HG02610 (cell line): ENCODE measurements around the gene HSPA12B.

Experiments used
- ATAC-seq: cut with Tn5 transposase; IDR thresholded peaks from one replicate; pipeline ENCODE4 v1.9.1; 2021; ENCODE audit warnings: mild to moderate bottlenecking, moderate library complexity; ENCODE audit not compliant: unreplicated experiment

HSPA12B gene

DNA sequence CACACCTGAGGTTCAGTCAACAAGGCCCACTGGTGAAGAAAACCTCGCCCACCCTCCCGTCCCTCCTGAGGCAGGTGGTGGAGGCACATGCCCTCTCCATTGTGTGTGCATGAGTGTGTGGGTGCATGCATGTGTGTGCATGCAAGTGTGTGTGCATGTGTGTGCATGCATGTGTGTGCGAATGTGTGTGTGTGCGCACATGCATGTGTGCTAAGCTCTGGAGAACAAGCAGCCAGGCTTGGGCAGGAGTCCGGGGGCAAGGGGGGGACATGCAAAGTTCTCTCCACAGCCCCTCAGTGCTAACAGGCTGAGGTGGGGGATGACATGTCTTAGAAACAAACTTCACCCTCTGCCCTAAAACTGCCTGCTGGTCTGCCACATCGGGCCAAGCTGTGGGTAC, 3.1 kb upstream of the HSPA12B start:
- ATAC-seq: no peak

DNA sequence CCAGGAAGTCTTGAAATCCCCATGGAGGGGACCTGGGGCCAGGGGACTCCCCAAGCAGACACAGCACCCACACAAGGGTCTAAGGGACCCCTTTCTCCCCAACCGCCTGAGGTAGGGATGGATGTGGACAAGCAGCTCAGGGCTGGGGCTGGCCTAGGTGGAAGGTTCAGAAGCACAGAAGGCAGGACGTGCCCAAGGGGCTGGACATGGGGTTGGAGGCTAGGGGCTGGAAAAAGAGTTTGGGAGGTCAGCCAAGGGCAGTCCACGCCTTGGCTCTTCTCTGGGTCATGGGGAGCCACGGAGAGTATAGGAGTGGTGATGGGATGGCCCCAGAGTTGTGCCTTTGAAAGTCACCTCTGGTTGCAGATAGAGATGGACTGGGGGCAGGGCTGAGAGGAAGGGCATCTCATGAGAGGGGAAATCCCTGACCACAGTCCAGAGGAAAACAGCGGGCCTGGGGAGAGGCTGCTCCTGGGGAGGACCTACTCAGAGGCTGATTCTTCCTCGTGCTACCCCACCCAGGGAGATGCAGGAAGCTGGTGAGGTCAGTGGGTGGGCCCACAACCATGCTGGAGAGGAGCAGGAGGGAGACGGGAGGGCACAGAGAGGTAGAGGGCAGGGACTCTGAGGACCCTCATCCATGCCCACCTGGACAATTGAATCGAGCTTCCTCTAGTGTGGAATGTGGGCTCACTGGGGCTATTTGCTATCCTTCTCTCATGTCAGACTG, 2.5 kb upstream of the HSPA12B start:
- ATAC-seq: no peak

DNA sequence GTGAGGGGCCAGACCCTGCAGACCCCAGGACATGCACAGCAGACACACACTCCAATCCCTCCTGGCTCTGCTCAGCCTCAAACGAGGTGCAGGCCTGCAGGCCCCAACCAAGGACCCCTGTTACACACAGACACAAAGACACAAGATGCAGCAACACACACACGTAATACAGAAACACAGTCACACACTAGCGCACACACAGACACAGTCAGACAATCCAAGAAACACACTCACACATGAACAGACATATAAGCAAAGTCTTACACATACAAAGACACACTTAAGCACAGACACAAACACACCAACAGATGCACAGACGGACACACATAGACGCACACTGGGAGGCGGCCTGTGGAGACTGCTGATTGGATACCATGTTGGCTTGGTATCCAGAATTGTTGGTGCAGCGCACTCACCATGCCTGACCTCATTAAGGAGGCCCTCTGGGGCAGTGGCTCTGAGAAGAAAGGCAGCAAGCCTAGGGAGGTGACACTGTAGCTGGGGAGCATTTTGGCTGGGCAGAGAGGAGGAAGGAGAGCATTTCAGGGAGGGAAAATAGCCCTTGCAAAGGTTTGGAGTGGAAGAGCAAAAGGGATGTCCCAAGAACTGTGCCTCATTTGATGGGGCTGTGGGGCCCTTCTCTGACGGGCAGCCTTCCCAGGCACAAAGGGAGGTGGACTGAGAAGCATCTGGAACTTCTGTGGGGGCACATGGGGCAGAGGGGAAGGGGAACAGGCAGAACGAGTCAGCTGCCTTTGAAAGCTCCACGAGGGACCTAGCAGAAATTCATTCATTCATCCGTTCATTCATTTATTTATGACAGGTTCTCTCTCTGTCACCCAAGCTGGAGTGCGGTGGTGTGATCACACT, 1.4 kb upstream of the HSPA12B start:
- ATAC-seq: no peak

DNA sequence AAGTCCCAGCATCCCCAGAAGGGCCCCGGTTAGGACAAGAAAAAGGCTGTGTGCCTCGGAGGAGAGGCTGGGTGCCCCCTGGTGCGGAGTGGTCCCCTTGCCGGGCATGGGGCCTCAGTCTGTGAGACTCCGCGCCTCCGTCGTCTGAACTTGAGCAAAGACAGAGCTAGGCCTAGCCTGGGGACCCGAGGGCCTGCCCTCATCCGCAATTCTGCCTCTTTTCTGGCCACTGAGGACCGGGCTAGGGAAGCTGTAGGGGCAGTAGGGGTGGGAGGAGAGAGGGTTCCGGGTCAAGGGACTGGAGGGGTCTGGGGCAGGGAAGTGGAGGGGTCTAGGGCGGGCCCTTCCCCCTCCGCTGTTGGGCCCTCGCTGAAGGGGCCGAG, 550 bp upstream of the HSPA12B start:
- ATAC-seq: no peak

DNA sequence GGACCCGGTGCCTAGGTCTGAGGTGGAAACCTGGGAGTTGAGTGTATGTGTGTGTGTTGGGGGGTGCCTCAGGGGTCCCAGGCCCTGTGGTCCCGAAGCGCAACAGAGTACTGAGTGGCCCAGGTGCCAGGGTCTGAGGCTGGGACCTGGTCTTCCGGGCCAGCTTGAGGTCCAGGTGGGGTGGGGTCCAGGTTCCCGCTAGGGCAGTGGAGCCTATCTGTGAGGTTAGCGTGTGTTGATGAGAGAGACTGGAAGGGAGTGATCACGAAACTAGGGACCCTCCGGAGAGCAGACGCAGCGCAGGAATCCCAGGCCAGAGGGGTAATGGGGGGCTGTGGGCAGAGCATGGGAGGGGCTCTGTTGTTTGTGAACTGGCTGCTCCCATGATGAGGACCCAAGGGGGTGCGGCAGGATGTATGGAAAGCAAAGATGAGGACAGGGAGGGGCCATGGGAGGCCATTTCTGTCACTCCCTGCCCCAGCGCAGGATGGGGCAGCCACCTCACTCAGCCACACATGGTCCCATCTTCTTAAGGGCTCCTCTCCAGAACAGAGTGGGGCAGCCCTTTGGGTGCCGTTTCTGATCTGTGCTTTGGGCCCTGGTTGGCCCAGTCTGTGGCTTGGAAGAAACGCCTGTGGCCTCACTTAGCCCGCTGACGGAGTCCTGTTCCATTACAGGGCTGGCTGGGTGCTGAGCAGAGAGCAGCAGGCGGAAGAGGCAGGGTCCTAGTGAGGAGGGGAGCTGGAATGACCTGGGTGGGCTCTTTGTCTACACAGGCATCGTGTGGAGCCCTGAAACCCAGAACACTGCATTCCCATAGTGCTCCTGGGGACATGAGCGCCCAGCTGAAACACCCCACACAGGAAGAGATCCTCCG, 872 bp downstream of the HSPA12B start:
- ATAC-seq: no peak

DNA sequence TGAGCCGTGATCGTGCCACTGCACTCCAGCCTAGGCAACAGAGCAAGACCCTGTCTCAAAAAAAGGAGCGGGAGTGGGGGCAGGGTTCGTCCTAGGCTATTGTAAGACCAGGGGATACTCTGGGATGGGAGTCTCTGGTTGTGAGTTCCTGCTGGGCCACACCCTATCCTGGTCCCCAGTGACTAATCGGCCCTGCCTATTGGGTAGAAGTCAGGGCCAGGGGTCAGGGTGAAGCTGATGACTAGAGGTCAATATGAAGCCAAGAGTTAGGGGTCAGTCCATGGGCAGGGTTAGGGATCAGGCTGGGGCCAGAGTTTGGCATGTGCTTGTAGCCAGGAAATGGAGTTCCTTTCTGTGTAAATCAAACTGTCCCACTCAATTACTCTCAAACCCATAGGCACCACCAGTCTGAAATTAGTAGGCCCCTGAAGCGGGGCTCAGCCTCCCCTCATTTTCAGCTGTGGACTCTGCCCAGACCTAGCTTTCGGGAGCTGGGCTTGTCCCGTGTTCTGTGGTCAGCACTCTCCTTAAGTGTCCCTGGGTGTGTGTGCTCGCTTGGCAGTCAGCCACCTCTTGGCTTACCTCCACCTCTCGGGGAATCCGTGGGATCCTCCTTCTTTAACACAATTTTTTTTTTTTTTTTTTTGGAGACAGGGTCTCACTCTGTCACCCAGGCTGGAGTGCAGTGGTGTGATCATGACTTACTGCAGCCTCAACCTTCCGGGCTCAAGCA, 1.8 kb downstream of the HSPA12B start:
- no peak for ATAC-seq

DNA sequence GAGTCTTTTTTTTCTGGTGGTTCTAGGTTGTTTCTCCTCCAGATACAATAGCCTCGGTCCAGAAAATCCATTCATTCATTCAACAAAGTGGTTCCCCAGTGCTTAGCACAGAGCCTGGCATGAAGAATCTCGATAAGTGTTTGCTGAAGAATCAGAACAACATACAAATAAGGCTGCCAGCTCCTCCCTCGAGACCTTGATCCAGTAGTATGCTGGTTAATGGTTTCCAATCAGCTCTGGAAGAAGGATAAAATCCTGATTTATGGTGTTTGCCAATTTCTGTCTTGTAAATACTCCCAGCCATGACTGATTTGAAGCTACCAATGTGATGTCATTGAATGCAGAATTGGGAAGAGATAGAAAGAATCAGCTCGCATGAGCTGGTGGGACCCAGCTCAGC, 3.3 kb downstream of the HSPA12B start:
- ATAC-seq: no peak

DNA sequence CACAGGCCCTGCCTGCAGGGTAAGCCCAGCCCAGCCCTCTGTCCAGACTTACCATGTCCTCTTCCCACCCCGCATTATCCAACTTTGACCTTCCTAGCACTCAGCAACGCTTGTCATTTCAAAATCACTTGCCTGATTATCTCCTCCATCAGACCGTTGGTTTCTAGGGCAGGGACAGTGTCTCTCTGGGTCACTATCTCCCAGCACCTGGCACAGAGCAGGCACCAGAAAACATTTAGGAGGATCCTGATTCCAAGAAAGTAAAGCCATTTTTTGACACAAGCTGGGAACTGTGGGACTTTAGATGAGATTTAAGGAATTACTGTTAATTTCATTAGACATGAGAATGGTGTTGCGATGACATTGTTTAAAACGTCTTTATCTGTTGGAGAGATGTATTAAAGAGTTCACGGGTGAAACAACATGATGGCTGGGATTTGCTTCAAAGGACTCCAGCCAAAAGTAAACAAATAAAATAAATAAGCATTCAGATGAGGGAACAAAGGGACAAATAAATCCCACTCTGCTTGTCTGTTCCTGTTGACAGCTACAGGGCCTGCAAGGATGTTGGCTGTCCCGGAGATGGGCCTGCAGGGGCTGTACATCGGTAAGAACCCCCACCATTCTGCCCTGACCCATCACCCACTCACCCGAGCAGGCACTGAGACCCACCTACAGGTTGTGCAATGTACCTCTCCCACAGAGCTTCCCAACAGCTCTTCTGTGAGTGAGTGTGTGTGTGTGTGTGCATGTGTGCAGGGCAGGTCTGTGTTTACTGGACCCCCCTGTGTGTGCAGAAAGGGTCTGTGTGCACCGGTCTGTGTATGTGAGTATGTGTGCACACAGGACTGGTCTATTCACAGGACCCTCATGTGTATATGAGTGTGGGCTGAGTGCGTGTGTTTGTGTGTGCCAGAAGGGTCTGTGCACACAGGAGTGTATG, 5.9 kb downstream of the HSPA12B start:
- no peak for ATAC-seq

DNA sequence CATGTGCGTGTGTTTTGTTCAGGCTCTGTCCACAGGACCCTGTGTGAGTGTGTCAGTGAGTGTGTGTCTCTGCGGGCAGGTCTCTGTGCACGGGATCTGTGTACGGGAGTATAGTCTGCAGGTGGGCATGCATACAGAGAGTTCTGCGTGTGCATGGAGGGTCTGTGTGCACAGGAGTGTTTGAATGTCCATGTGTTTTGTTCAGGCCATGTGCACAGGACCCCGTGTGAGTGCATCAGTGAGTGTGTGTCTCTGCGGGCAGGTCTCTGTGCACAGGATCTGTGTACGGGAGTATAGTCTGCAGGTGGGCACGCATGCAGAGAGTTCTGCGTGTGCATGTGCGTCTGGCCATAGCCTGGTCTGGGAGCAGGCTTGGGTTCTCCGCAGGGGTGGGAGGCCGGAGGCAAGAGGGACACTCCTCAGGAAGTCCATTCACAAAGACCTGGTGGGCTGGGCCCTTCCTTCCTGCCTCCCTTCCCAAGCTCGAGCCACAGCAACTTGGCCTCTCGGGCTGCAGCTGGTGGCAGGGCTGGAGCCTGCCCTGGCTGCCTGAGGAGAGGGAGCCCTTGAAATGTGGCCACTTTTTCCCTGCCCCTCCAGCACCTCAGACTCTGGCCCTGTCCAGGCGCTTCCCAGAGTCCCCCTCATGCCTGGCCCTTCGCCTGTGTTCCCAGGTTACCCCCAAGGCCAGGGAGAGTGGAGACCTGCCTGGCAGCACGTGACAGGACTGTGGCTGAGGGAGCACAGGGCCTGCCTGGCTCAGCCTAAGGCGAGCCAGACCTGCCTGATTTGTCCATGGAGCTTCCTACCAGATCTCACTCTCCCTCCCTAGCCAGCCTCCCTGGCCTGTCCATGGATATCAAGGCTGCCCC, 6.8 kb downstream of the HSPA12B start:
- no peak for ATAC-seq

DNA sequence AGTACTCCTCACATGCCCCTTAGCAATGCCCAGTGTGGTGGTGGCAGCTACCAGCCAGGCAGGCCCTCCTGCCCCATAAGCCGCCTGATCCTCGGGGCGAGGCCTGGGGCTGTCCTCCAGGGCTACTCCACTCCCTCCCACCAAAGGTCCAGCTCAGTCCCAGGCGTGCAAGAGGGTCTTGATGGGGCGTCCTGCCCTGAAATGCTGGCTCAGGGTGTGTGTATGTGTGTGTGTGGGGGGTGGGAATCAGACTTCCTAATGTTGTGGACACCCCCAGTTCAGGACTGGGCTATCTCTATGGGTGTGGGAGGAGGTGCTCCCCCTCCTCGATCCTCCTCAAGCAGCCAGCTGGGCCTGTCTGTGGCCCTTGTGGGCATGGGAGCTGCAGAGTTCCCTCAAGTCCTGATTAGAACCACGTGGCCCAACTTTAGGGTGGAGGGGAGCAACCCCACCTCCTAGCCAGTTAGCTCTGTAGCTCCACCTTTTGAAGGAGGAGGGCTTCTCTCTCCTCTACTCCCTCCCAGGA, 7.5 kb downstream of the HSPA12B start:
- ATAC-seq: no peak

DNA sequence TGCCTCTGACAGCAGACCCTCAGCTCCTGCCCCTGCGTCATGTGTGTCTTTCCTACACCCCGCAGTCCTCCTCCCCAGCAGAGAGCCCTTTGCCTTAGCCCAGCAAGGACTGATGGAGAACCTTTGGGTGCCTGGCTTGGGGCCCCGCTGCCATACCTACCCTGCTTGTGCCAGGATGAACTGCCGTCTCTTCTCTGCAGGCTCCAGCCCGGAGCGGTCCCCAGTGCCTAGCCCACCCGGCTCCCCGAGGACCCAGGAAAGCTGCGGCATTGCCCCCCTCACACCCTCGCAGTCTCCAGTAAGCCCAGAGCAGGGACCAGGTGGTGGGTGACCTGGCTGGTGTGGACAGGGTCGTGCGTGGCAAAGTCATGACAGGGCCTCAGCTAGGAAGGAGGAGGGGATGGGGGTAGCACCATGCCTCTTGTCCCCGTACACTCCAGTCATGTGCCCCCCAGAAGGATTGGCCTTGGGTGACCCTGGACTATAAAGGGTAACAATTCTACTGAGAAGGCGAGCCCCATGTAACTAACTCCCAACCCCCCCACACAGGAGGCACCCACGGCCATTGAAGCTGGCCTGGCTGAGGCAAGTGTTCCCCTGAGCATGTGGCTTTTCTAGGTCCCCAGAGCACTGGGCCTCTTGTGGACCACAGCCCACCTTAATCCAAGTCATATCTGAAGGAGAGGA, 8.3 kb downstream of the HSPA12B start:
- ATAC-seq: no peak

DNA sequence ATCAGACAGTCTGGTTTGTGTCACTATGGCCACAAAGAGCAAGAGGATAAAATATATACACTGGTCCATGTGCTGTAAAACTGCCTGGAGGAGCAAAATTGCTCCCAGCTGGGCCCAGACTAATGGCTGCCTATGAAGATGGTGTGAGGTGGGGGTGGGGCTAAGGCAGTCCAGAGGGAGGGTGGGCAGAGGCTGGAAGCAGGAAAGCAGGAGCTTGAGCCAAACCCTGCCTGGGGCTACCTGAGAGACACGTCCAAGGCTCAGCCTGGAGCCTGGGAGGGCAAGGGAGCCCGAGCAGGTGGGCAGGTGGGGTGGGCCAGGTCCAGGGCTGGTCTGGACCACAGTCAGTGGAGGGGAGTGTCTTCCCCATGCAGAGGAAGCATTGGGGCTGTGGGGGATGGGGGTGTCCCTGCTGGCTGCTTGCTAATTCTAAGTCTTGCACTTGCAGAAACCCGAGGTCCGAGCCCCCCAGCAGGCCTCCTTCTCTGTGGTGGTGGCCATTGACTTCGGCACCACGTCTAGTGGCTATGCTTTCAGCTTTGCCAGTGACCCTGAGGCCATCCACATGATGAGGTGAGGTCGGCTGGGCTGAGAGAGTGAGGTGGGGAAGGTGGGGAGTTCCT, 9.5 kb downstream of the HSPA12B start:
- ATAC-seq: no peak

DNA sequence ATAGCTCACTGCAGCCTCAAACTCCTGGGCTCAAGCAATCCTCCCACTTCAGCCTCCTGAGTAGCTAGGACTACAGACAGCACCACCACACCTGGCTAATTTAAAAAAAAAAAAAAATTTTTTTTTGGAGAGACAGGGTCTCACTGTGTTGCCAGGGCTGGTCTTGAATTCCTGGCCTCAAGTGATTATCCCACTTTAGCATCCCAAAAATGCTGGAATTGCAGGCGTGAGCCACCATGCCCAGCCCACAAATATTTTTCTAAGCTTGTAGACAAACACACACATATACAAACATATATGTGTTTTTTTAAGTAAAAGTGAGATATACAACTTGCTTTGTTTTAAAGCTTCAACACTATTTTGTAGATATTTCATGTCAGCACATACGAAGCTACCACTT, 10.8 kb downstream of the HSPA12B start:
- no peak for ATAC-seq

DNA sequence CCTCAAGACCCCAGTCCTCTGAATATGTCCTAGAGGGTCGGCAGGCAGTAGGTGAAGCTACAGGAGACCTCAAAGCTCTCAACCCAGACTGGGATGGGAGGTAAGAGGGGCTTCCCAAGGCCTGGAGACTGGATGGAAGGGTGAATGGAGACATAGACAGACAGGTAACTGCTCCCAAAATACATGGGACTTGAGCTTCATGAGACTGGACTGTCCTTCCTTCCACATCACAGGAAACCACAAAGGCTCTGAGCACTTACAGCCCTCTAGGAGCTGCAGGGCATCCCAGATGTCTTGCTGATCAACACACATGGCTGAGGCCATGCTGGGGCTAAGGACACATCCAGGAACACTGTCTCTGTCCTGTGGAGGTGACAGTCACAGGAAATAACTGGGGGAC, 11.6 kb downstream of the HSPA12B start:
- no peak for ATAC-seq

DNA sequence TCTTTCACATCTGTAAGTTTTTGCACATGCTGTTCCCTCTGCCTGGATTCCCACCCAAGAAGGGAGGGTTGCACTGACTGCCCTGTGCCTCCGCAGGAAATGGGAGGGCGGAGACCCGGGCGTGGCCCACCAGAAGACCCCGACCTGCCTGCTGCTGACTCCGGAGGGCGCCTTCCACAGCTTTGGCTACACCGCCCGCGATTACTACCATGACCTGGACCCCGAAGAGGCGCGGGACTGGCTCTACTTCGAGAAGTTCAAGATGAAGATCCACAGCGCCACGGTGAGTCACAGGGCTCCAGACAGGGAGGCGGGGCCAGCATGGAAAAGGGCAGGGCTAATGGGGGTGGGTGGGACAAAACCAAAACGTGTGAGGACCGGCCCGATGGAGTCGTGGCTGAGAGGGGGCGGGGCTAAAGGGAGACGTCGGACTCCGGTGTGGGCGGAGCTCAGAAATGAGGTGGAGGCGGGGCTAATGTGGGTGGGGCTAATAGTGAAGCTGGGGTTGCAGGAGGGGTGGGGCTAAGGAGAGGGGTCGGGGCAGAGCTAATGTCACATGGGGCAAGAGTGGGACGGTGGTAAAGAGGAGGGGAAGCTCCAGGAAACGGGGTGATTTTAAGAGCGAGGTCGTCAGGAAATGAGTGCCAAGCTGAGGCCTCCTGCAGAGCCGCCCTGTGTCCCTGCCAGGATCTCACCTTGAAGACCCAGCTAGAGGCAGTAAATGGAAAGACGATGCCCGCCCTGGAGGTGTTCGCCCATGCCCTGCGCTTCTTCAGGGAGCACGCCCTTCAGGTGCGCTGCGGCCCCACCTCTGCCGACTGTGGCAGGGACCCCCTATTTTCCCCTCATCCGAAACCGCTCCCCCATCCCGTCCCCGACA, 12.6 kb downstream of the HSPA12B start:
- ATAC-seq: no peak

DNA sequence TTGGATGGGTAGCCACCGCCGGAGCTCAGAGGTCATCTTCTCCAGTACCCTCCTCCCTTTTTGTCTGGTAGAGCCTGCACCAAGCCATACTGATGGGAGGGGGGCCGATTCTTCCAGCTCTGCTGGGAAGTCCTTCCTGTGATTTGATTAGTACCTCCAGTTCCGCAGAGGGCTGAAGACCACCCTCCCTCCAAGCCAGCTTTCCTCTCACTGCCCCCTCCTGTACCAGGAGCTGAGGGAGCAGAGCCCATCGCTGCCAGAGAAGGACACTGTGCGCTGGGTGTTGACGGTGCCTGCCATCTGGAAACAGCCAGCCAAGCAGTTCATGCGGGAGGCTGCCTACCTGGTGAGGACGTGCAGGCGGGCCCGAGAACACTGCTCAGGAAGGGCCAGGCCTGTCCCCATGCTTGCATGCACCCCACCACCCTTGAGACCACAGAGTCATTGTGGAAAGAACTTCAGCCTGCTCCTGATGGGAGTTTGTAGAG, 13.2 kb downstream of the HSPA12B start:
- no peak for ATAC-seq
